Activated CD4-positive, alpha-beta T cell treated with anti-CD3 and anti-CD28 coated beads for 24 hours (primary cell): ENCODE measurements around the gene ANKDD1B.
A peak's percentile ranks its signal among the peaks of the same experiment; 100 is the strongest.
"Not testable (repeated sequence)": the region's sequence is repeated elsewhere in the genome, so short reads cannot be mapped to it uniquely, and the experiment has no call there.

ENCODE experiments used
- DNase-seq, 2 donors: peaks; one replicate each; pipeline ENCODE4 v3.0.0-alpha.2; 2020; ENCODE audit warnings: low read depth in 2 of 2

Gene ANKDD1B

GRCh38 chr5:75660678-75661465 lies 49.6 kb downstream of the ANKDD1B start:
- DNase-seq: no peak

GRCh38 chr5:75662061-75662460 lies 50.8 kb downstream of the ANKDD1B start:
- no peak for DNase-seq

DNA sequence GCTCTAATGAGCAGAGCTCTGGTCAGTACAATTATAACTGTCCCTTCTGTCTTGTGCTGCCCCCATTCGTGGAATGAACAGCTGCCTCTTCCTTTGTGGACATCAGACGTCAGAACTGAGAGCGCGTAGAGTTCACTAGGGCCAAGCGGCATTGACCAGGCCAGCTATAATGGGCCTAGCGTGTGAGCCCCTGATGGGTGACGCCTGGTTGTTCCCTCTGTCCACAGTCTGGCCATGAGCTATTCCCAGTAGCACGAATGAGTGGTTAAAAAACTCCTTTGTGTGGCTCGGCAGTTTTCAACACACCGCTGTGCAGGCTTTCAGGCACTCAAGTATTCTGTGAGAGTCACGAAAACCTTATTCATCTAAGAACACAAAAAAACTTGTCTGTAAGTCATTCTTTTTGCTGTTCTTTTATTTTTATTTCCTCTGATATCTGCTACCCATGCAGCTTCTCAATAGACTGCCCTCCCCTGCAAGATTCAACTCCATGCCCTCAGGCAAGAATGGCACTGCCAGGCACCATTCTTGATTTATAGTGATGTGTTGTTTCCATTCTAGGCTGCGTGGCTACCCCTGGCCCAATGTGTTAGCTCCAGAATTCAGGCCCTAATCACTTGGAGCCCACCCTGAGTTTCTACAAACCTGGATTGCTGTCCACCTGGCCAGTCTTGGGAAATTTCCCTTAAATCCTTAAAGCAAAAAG lies 52.5 kb downstream of the ANKDD1B start:
- DNase-seq: no peak

DNA sequence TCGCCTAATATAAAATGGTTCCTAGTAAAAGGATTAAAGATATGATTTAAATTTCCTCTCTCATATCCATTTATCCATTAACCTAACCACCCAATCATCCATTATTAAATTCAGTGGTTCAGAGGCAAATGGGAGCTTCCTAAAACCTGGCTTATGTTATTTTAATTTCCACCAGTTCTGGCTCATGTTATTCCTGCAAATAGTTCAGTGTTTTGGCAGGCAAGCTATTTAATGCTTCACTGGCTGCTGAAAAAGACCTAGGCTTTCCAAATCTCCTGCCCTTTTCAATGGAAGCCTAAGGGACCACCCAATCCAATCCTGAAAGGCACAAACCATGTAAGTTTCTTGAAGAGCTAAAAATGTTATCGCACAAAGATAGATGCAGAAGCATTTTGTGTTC lies 53.7 kb downstream of the ANKDD1B start:
- no peak for DNase-seq

GRCh38 chr5:75666801-75667200 lies 55.5 kb downstream of the ANKDD1B start:
- DNase-seq: no peak

GRCh38 chr5:75667586-75667985 lies 56.3 kb downstream of the ANKDD1B start:
- DNase-seq: no peak

DNA sequence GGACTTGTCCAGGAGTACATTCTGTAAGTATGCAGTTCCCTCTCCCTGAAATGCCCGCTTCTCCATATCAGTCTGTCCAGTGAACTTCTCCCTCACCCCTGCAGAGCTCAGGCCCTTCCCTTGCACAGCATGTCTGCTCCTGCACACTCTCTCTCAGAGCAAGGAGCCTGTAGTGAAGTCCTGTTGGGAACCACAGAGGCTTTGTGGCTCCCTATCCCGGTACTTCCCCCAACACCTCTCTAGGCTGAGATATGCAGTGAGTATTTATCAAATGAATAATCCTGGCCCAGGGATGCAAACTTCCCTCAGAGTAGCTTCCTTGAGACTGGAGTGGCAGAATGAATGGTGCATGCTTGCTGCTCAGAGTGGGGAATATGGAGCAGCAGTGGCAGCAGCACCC lies 57.2 kb downstream of the ANKDD1B start:
- no peak for DNase-seq

DNA sequence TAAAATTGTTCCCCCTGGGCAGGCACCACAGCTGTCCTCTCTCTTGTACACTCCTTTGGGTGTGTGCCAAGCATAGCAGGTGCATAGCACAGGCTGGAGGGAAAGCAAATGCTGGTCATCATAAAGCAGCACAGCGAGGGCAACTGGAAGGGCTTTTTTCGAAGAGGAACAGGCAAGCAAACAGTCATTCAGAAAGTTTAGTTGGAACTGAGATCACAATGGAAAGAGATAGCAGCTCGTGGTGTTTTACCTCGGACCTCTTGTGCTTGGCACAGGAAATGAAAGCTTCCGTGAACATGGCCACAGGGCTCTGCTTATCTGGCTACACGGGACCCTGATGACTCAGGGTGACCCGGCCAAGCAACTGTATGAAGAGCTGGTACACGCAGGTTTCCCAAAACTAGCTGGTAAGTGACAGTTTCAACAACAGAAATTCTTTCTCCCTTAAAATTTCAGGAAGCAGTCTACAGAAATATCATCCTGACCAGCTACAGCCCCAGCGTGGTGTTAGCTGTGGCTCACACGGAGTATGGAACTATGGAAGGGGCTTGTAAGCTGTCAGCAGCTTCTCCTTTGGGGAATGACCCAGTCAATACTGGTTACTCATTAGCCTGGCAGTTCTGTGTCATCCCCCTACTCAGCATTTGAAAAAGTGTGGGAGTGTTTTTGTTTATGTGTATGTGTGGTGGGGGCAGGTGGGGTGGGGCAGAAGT lies 57.9 kb downstream of the ANKDD1B start:
- DNase-seq: peak; percentile 16 to 44

DNA sequence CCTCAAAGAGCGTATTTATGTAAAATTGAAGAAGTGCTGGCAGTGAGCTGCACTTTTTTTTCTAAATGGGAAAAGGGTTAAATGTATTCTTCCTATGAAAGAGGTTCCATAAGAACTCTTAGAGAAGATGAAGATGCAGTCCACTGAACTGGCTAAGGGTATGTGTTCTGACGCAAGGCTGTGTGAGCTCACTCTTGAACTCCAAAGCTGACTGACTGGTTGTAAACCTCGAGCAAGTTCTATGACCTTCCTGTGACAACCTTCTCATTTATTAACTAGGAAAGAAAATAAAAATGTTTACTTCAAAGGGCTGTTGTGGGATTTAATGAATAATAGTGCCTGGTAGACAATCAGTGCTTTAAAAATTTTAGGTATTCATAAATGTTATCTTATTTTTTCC lies 59.3 kb downstream of the ANKDD1B start:
- DNase-seq: no peak

GRCh38 chr5:75671506-75671905 lies 60.3 kb downstream of the ANKDD1B start:
- DNase-seq: no peak

DNA sequence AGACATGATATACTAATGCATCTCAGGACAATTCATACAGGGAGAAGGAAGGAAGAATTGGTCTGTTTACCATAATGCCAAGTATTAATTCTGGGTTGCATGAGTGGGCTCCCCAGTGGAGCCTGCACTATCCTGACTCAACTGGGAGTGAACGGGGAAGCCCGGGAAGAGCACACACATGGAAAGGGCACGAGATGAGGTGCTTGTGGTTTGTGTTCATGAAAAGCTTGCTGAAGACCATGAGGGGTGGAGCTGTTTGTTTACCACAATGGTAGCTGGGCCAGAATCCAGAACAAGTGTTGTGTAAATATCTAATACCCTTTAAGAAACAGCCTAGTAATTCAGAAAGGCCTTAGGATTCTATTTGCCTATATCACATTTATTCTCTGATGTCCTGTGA lies 61.4 kb downstream of the ANKDD1B start:
- no peak for DNase-seq

DNA sequence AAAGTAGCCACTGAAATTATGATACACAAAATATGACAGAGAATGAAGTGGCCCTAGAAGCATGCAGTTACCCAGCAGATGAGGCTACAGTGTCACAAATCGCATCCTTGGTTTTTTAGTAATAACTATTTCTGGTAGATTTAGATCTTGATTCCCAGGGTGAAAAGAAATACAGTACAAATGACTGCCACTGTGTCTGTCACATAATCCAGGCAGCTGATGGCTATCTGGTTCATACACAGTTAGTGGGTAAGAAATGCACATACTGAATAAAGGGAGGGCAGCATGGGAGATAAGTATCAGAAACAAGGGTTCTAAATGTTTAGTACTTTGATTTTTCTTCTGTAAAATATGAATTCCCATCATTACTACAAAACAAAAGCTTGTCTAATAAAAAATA lies 64.5 kb downstream of the ANKDD1B start:
- DNase-seq: no peak

DNA sequence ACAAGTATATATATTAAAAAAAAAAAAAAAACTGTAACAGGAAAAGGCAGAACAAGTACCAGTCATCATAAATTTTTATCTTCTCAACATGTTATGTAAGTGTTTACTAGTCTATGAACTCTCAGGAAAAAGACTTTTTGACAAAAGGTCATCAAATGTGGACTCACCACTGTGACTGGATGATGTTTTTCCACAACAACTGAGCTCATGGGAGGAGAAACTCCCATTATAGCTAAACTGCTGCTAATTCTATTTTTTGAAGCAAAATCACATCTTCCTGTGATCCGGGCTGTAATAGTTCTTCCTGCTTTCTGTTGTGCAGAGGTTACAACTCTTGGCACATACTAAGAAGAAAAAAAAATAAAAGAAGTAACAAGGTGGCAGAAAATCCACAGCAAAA lies 66.4 kb downstream of the ANKDD1B start:
- no peak for DNase-seq

DNA sequence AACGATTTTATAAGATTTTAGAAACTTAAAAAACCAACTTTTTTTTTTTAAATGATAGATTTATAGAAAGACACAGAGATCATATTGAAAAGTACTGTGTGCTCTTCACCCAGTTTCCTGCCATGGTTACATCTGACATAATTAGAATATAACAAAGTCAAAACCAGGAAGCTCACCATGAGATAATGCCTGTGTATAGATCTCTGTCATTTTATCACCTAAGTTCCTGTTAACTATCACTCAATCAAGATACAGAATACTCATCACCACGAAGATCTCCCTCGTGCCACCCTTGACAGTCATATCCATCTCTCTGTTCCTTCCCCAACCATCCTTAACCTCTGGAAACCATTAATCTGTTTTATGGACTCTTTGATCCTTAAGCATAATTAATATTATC lies 66.9 kb downstream of the ANKDD1B start:
- DNase-seq: no peak

GRCh38 chr5:75681125-75681830 lies 70.0 kb downstream of the ANKDD1B start:
- DNase-seq: no peak

- DNase-seq: no peak
Observed at GRCh38 chr5:75685141-75685540, 73.9 kb downstream of the ANKDD1B start.

DNA sequence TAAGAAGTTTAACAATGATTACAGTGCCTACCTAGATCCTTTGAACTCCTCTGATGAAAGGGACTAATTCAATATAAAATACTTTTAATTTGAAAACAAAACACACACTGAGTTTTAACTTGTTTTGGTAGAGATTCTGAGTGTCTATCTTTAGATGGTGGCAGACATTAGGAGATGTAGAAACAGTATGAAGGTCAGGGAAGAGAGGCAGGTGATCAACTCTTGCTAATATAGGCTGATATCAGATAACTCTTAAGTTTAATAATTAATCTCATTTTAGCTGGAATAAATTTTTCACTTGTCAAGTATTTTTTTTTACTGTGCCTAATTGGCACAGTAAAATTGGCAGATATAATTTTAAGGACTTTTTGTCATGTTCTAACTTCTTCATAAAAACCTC lies 75.2 kb downstream of the ANKDD1B start:
- no peak for DNase-seq

GRCh38 chr5:75690669-75691068 lies 79.4 kb downstream of the ANKDD1B start:
- no peak for DNase-seq

DNA sequence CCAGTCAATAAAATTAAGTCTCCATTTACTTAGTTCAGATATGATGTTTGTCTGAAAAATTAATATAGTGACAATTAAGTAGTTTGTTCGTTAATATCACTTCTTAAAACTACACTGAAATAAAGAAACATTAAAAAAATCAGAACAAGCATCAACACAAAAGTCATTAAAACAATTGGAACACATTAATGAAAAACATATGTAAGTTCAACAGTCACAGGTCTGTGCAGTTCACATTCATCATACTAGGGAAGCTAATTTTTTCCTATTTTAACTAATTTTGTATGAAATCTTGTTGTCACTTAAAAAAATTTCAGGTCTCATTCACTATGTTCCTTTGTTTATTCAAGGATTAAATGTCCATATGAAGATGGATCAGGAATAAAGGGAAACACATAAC lies 83.5 kb downstream of the ANKDD1B start:
- no peak for DNase-seq

GRCh38 chr5:75695472-75696351 lies 84.5 kb downstream of the ANKDD1B start:
- not testable (repeated sequence) for DNase-seq

DNA sequence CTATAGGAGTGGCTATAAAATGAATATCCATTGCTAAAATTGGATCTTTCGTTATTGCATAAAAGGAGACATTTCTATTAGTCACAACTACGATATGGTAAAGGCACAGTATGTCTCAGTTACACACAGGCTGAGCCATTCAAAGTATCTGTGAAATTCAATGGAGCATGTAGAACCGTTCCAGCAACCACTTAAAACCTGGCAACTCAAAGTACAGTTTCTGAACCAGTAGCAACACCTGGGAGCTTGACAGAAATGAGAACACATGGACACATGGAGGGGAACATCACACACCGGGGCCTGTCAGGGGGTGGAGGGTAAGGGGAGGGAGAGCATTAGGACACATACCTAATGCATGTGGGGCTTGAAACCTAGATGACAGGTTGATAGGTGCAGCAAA lies 90.6 kb downstream of the ANKDD1B start:
- no peak for DNase-seq
